Subcutaneous adipose tissue (tissue), 4 donors: ENCODE results near the gene SSBP3. TPM values are rescaled to one million over a fixed set of nuclear protein-coding genes. Genes with fewer than 3 reads are reported as not detected.

ENCODE experiments used
- total RNA-seq, 4 donors: library from RNA; depleted of rRNA; stranded (reverse); fragments of >200 nt; gene quantifications; one replicate each; pipeline ENCODE4 v1.1.0, GENCODE V29; 2016
- TF ChIP-seq, protein P1 (sequence below): fragments of 450-650 bp; IDR thresholded peaks from one replicate; pipeline ENCODE4 v1.5.1; 2016; ENCODE audit warnings: low read depth, mild to moderate bottlenecking, control low read depth, antibody characterized with exemption, moderate library complexity

The SSBP3 gene
- total RNA-seq, 4 donors from 2014 or later = 19.7 to 28.1 (median 25.1) TPM

DNA sequence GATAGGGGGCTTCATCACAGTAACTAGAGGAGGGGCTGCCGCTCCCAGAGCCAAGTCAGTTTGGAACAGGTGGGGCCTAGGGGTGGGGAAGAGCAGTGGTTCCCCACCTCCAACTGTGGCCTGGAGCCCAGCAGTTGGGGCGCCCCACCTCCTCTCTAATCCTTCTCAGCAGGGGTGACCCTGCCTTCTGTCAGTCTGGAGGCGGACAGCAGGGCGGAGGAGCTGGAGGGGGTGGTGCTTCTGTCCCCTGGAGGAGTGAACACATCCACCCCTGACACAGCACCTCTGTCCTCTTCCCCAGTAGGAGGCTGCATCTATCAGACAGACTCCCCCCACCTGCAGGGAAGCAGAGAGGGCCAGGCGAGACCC is 132.4 kb downstream of the SSBP3 start:
- TF ChIP-seq, protein P1, sequence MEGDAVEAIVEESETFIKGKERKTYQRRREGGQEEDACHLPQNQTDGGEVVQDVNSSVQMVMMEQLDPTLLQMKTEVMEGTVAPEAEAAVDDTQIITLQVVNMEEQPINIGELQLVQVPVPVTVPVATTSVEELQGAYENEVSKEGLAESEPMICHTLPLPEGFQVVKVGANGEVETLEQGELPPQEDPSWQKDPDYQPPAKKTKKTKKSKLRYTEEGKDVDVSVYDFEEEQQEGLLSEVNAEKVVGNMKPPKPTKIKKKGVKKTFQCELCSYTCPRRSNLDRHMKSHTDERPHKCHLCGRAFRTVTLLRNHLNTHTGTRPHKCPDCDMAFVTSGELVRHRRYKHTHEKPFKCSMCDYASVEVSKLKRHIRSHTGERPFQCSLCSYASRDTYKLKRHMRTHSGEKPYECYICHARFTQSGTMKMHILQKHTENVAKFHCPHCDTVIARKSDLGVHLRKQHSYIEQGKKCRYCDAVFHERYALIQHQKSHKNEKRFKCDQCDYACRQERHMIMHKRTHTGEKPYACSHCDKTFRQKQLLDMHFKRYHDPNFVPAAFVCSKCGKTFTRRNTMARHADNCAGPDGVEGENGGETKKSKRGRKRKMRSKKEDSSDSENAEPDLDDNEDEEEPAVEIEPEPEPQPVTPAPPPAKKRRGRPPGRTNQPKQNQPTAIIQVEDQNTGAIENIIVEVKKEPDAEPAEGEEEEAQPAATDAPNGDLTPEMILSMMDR = no peak

DNA sequence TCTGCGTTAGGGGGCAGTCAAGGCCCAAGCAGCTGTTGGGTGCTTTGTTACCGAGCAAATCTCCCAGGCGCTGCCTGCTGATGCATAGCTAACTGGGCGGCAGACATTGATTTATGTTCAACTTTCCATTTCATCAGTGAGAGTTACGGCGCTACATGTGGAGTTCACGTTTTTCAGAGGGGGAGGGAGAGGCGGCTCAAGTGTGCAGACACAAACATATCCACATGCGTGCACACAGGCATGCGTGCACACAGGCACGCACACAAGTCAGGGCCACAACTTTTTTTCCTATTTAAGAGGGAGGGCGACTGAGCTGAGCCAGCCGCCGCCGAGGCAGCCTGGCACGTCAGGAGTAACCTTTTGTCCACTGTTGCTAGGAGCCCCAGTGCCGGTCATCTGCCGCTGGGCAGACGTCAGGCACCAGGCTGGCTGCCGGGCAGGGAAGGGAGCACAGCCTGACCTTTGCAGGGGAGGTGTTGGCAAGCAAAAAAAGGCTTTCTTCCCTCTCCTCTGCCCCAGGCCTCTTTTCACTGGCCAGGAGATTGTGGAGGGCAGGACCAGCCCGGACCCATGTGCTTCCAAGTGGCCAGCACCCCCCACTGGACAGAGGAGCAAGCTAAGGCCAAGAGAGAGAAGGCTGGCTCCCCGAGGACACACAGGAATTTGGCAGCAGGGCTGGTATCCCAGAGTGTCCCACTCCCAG is 133.0 kb downstream of the SSBP3 start:
- TF ChIP-seq, protein P1 = no peak

DNA sequence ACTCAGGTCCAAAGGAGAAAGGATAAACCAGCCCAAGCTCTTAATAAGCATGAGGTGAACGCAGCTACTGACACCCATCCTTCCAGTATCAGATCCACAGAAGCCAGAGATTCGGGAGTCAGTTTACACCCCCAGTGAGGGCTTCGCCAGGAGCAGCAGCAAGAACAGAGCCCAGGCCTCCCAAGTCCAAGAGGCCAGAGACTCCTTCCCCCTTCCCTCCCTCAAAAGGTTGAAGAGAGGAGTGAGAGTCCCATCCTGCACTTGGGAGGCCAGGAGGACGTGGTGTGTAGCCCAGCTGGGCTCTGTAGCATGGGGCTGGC is 133.5 kb downstream of the SSBP3 start:
- TF ChIP-seq, protein P1 = no peak

DNA sequence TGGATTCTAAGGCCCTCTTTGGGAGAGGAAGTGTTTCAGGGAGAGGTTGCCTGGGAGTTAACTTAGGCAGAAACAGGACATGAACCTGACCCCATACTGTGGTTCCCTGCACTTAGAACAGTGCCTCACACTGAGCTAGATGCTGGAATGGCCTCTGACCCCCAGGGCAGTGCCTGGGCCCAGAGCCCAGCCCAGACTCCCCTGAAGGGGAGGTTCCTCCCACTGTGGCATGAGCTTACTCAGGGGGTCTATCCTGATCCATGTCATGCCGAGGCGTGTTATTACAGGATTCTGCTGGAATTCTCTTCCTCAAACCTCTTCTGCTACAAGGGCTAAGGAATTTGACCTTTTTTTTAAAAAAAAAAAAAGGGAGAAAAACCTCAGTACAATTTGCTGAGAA is 134.1 kb downstream of the SSBP3 start:
- TF ChIP-seq, protein P1 = no peak

DNA sequence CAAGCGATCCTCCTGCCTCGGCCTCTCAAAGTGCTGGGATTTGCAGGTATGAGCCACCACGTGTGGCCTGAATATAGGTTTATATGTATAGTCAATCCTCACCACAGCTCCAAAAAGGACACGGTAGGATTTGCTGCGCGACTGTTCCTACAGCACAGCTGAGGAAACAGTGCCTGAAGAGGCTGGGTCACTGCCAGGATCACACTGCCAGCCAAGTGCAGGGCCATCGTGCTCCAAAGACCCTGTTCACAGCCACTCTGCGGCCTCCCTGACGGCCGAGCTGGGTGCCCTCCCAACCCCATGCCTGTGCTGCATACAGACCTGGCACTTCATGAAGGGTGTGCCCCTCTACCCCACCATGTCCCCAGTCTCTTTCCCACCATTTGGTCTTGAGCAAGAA is 134.9 kb downstream of the SSBP3 start:
- TF ChIP-seq, protein P1 = no peak

DNA sequence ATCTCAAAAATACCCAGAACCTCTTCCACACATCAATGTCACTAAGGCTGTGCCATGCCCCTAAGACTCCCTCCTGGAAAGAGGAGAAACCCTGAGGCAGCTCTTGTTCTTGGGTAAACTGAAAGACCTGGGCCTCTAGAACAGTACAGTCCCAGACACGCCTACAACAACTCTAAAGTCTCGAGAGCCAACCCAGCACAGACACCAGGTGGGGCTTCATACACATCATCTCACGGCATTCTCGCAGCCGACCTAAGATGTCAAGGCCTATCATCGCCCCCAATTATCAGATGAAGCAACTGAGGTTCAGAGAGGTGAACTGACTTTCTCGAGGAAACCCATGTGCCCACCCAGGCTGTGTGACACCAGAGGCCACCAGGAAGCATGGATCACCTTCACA is 135.7 kb downstream of the SSBP3 start:
- TF ChIP-seq, protein P1 = no peak

DNA sequence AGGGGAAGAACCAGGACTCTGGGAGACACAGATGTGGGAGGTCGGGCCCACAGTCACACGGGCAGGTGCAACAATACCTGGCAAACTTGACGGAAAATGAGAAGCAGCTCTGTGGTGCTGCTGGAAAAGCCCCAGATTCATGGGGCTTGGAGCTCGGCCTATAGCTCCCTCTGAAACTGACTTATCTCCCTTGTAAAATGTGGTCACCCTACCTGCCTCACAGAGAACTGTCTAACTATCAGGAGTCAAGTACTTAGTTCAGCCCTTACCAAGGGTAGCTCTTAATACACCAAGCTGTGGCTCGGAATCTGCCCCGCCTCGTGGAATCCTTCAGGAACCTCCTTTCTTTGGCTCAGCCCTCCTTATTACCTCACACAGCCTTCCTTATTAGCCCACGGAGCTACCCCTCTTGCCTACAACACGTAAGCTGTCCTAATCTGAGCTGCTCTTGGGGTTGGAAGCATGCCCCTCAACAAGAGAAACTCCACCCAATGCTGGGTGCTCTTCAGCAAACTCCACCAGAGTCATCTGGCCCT is 137.4 kb downstream of the SSBP3 start:
- TF ChIP-seq, protein P1 = no peak
